VCaP (cell line): ENCODE data around the gene SPPL2A.
A peak's percentile ranks its signal among the peaks of the same experiment; 100 is the strongest.

Experiments used
- H3K27ac ChIP-seq: fragments of 450-650 bp; 2 replicates; pipeline ENCODE4 v1.5.1; 2017
- CTCF ChIP-seq: fragments of 450-650 bp; conservative IDR thresholded peaks from 2 replicates; pipeline ENCODE4 v1.5.1; 2017; ENCODE audit warnings: mild to moderate bottlenecking, moderate library complexity

Gene SPPL2A

GRCh38 chr15:50803479-50804180 lies 38.1 kb upstream of the SPPL2A start:
- TF ChIP-seq CTCF = no peak
- no peak overlapping the region for H3K27ac ChIP-seq

- TF ChIP-seq CTCF = no peak
- H3K27ac ChIP-seq = no peak overlapping the region
Measured at GRCh38 chr15:50800715-50801114, 35.2 kb upstream of the SPPL2A start.

GRCh38 chr15:50798684-50799083 lies 33.2 kb upstream of the SPPL2A start:
- peak overlapping the region; percentile 81 for H3K27ac ChIP-seq
- TF ChIP-seq CTCF = no peak

GRCh38 chr15:50797926-50798325 lies 32.4 kb upstream of the SPPL2A start:
- peak overlapping the region; percentile 81 for H3K27ac ChIP-seq
- TF ChIP-seq CTCF = no peak

- TF ChIP-seq CTCF = no peak
Measured at GRCh38 chr15:50791486-50791885, 26.0 kb upstream of the SPPL2A start.

GRCh38 chr15:50790778-50791453 lies 25.4 kb upstream of the SPPL2A start:
- TF ChIP-seq CTCF = no peak

More at GRCh38 chr15:50791486-50791885, 26.0 kb upstream of the SPPL2A start:
- no peak overlapping the region for H3K27ac ChIP-seq

GRCh38 chr15:50786871-50787270 lies 21.4 kb upstream of the SPPL2A start:
- TF ChIP-seq CTCF = no peak
- H3K27ac ChIP-seq = no peak overlapping the region

More at GRCh38 chr15:50790778-50791453, 25.4 kb upstream of the SPPL2A start:
- no peak overlapping the region for H3K27ac ChIP-seq
